ENCODE data around the gene GRAMD4. TPM values are rescaled to one million over a fixed set of nuclear protein-coding genes. Genes with fewer than 3 reads are reported as not detected.

The GRAMD4 gene
- total and polyA plus RNA-seq, 2 experiments from 2014 or later, result 21.8 to 31.0 TPM

DNA sequence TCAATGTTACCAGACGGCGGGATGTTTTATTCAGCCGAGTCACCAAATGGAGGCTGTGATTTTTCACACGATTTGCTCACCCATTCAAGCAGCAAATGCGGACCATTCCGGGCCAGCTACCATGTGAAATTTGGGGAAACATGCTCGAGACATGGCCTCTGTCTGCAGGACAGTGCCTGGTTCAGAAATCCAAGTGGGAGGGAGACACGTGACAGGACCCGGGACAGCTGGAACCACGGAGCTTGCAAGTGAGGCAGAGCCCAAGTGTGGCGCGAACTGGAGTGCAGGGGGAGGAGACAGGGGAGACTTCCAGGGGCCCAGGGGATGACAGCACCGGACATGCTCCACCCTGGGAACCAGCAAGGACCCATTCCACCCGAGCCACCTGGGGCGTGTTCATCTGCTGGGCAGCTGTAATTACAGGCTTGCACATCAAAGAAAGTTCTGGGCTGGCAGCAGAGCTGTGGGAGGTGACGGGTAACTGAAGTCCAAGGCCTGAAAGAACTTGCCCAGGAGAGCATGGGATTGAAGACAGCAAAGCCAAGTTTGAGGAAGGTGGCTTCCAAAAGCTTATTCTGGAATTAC, 101.4 kb downstream of the GRAMD4 start:
- peaks cover 41% of the 10 kb centered on the region for H4K20me1 ChIP-seq (ENCODE audit: insufficient read depth, poor library complexity, severe bottlenecking)
- no peak overlapping the region for H3K4me3 ChIP-seq
- no peak overlapping the region for H2AFZ ChIP-seq
- H3K27ac ChIP-seq, result no peak overlapping the region
- H3K27me3 ChIP-seq, result no peaks in the 10 kb centered on the region
- peaks cover 47% of the 10 kb centered on the region for H3K79me2 ChIP-seq
- DNase-seq (ENCODE audit: low spot score), result peak; percentile 2
- no peaks in the 10 kb centered on the region for H3K9me3 ChIP-seq (ENCODE audit: low read depth)
- H3K4me1 ChIP-seq (ENCODE audit: insufficient read depth), result peaks cover 10% of the 10 kb centered on the region
- 89% methylated on average over 16 of the region's 16 CpGs for WGBS (ENCODE audit: low lambda C conversion rate, missing lambda C conversion rate)
- TF ChIP-seq, protein P1, sequence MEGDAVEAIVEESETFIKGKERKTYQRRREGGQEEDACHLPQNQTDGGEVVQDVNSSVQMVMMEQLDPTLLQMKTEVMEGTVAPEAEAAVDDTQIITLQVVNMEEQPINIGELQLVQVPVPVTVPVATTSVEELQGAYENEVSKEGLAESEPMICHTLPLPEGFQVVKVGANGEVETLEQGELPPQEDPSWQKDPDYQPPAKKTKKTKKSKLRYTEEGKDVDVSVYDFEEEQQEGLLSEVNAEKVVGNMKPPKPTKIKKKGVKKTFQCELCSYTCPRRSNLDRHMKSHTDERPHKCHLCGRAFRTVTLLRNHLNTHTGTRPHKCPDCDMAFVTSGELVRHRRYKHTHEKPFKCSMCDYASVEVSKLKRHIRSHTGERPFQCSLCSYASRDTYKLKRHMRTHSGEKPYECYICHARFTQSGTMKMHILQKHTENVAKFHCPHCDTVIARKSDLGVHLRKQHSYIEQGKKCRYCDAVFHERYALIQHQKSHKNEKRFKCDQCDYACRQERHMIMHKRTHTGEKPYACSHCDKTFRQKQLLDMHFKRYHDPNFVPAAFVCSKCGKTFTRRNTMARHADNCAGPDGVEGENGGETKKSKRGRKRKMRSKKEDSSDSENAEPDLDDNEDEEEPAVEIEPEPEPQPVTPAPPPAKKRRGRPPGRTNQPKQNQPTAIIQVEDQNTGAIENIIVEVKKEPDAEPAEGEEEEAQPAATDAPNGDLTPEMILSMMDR (IDR thresholded peaks at IDR 0.05; ENCODE audit: poor library complexity), result no peak
- TF ChIP-seq EZH2 (IDR thresholded peaks at IDR 0.05; ENCODE audit: borderline replicate concordance) (no peak), EZH2phosphoT487 (IDR thresholded peaks at IDR 0.05; ENCODE audit: low read depth, severe bottlenecking, unreplicated experiment) (no peak)
- no peaks in the 10 kb centered on the region for H3K36me3 ChIP-seq (replicated peaks; ENCODE audit: insufficient read depth, low read depth)
- no peak overlapping the region for H3K4me2 ChIP-seq
- no peaks in the 10 kb centered on the region for H3K9me2 ChIP-seq (replicated peaks; ENCODE audit: insufficient read depth)

DNA sequence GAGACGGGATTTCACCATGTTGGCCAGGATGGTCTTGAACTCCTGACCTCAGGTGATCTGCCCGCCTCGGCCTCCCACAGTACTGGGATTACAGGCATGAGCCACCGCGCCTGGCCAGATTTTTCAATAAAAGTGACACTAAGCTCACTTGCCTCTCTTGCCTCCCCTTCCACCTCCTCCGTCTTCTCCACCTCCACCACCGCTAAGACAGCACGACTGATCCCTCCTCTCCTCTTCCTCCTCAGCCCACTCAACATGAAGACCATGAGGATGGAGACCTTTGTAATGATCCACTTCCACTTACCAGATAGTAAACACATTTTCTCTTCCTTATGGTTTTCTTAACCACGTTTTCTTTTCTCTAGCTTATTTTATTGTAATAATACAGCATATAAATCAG, 103.7 kb downstream of the GRAMD4 start:
- Histone ChIP-seq H4K20me1 (ENCODE audit: insufficient read depth, poor library complexity, severe bottlenecking) (peaks cover 58% of the 10 kb centered on the region), H3K4me2 (no peak overlapping the region), H3K36me3 (replicated peaks; ENCODE audit: insufficient read depth, low read depth) (no peaks in the 10 kb centered on the region), H3K27ac (no peak overlapping the region), H3K79me2 (peaks cover 70% of the 10 kb centered on the region), H3K4me3 (no peak overlapping the region), H3K9me3 (ENCODE audit: low read depth) (no peaks in the 10 kb centered on the region), H3K27me3 (no peaks in the 10 kb centered on the region), H3K4me1 (ENCODE audit: insufficient read depth) (peaks cover 26% of the 10 kb centered on the region), H3K9me2 (replicated peaks; ENCODE audit: insufficient read depth) (no peaks in the 10 kb centered on the region), H2AFZ (no peak overlapping the region)
- TF ChIP-seq, protein P1 (IDR thresholded peaks at IDR 0.05; ENCODE audit: poor library complexity), result no peak
- no peak for TF ChIP-seq EZH2 (IDR thresholded peaks at IDR 0.05; ENCODE audit: borderline replicate concordance)
- TF ChIP-seq EZH2phosphoT487 (IDR thresholded peaks at IDR 0.05; ENCODE audit: low read depth, severe bottlenecking, unreplicated experiment), result no peak
- 97% methylated on average over 9 of the region's 9 CpGs for WGBS (ENCODE audit: low lambda C conversion rate, missing lambda C conversion rate)
- DNase-seq (ENCODE audit: low spot score), result no peak

DNA sequence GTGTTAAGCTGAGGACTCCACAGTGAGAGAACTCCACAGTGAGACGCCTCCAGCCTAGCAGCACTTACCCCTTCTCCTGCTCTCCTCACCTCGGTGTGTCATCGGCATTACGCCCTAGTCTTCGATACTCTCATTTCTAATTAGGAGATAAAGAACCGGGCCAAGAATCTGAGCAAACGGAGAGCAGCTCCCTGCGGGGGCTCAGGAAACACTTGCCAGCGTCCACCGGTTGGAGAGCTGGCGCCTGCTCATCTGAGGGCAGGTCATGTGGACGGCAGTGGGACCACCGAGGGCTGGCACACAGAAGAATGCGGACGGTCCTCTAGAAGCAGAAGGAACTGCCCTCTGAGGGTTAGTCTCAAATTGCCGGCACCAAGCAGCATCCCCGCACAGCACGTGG, 104.9 kb downstream of the GRAMD4 start:
- no peaks in the 10 kb centered on the region for H3K9me2 ChIP-seq (replicated peaks; ENCODE audit: insufficient read depth)
- 86% methylated on average over 18 of the region's 18 CpGs for WGBS (ENCODE audit: low lambda C conversion rate, missing lambda C conversion rate)
- no peaks in the 10 kb centered on the region for H3K27me3 ChIP-seq
- H3K9me3 ChIP-seq (ENCODE audit: low read depth), result no peaks in the 10 kb centered on the region
- DNase-seq (ENCODE audit: low spot score), result no peak
- H3K27ac ChIP-seq, result no peak overlapping the region
- H3K4me1 ChIP-seq (ENCODE audit: insufficient read depth), result peaks cover 28% of the 10 kb centered on the region
- H2AFZ ChIP-seq, result no peak overlapping the region
- H3K36me3 ChIP-seq (replicated peaks; ENCODE audit: insufficient read depth, low read depth), result no peaks in the 10 kb centered on the region
- TF ChIP-seq EZH2 (IDR thresholded peaks at IDR 0.05; ENCODE audit: borderline replicate concordance) (no peak), EZH2phosphoT487 (IDR thresholded peaks at IDR 0.05; ENCODE audit: low read depth, severe bottlenecking, unreplicated experiment) (no peak)
- TF ChIP-seq, protein P1 (IDR thresholded peaks at IDR 0.05; ENCODE audit: poor library complexity), result no peak
- peaks cover 80% of the 10 kb centered on the region for H3K79me2 ChIP-seq
- H3K4me3 ChIP-seq, result no peak overlapping the region
- H4K20me1 ChIP-seq (ENCODE audit: insufficient read depth, poor library complexity, severe bottlenecking), result peaks cover 68% of the 10 kb centered on the region
- no peak overlapping the region for H3K4me2 ChIP-seq
